Lower leg skin (tissue), 3 donors: Measurements from ENCODE around the gene MAN2A2.

ENCODE experiments used
- POLR2A ChIP-seq, 2 donors: fragments of 450-650 bp; IDR thresholded peaks; one replicate each; pipeline ENCODE4 v1.6.1; 2016 to 2017; ENCODE audit warnings: antibody characterized with exemption in 2 of 2, mild to moderate bottlenecking in 1 of 2, moderate library complexity in 1 of 2
- TF ChIP-seq, protein P1 (sequence below), 3 donors: fragments of 450-650 bp; IDR thresholded peaks; one replicate each; pipeline ENCODE4 v1.5.1; 2016; ENCODE audit warnings: antibody characterized with exemption in 3 of 3, mild to moderate bottlenecking in 3 of 3, moderate library complexity in 2 of 3

DNA sequence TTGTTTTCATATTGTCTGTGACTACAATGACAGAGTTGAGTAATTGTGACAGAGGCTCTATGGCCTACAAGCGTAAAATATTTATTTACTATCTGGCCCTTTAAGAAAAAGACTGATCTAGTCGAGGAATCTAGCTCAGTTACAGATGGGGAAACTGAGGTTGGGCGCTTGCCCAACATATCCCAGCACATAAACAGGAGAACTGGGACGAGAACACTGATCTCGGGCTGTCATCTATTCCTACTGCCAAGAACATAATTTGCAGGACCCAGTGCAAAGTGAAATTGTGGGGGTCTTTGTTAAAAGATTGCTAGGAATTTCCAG lies 16.8 kb upstream of the MAN2A2 start:
- TF ChIP-seq, protein P1, sequence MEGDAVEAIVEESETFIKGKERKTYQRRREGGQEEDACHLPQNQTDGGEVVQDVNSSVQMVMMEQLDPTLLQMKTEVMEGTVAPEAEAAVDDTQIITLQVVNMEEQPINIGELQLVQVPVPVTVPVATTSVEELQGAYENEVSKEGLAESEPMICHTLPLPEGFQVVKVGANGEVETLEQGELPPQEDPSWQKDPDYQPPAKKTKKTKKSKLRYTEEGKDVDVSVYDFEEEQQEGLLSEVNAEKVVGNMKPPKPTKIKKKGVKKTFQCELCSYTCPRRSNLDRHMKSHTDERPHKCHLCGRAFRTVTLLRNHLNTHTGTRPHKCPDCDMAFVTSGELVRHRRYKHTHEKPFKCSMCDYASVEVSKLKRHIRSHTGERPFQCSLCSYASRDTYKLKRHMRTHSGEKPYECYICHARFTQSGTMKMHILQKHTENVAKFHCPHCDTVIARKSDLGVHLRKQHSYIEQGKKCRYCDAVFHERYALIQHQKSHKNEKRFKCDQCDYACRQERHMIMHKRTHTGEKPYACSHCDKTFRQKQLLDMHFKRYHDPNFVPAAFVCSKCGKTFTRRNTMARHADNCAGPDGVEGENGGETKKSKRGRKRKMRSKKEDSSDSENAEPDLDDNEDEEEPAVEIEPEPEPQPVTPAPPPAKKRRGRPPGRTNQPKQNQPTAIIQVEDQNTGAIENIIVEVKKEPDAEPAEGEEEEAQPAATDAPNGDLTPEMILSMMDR (IDR thresholded peaks at IDR 0.05) = no peak
- TF ChIP-seq POLR2A (IDR thresholded peaks at IDR 0.05) = no peak
